ENCODE results near the gene PCOLCE2.
"Not testable (repeated sequence)": the region's sequence is repeated elsewhere in the genome, so short reads cannot be mapped to it uniquely, and the experiment has no call there.

DNA sequence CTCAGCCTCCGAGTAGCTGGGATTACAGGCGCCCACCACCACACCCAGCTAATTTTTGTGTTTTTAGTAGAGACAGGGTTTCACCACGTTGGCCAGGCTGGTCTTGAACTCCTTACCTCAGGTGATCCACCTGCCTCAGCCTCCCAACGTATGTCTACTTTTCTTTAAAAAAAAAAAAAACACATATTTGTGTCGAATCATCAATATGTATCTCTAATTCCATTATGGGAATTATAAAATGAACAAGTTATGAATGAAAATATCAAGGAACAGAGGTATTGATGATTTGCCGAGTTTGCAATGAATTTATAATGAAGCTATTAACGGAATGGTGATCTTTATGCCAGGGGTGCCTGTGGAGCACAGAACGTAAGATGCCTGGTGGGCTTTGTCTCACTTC lies 5.3 kb downstream of the PCOLCE2 start:
- TF ChIP-seq CTCF, POLR2A (IDR thresholded peaks at IDR 0.05): not testable (repeated sequence)

Measured in uterus (tissue), 2 donors.